ENCODE measurements around the gene DNPEP. TPM values are rescaled to one million over a fixed set of nuclear protein-coding genes. Genes with fewer than 3 reads are reported as not detected.

The DNPEP gene
- total RNA-seq, 1 experiment from 2014 or later = 60.9 TPM

DNA sequence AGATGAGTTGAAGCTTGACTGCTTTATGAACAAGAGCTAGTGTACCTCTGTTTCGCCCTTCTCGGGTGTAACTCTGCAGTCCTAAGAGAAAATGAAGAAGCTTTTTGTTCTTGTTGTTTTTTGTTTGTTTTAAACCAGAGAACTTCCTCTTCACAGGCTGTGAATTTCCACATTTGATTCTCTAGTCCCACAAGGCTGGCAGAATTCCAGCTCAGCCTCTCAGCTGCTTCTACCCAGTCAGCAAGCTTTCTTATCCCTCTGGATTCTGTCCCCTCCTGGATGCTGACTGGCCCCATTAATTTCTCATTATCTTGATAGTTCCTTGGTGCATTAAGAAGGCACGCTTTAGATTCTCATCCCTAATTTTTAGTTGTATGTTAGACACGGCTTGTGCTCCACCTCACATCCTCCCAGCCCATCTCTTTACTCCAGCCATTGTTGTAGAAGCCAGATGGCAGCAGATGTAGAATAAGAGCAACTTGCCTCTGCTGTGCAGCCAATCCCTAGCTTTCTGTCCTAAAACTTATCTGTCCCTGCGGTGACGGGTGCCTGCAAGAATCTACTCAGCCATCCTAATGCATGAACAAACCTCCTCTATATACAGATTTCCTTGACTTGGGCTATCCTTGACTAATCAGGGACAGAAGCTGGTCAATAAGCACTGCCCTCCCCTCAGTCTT is 42.8 kb downstream of the DNPEP start:
- H3K27ac Mint-ChIP-seq = no peak overlapping the region
- no peak overlapping the region for H2AFZ ChIP-seq (ENCODE audit: low read length)

More for the DNA sequence above, 42.8 kb downstream of the DNPEP start:
- H3K79me2 ChIP-seq (ENCODE audit: insufficient read depth, low read length) = no peaks in the 10 kb centered on the region
- no peak overlapping the region for H3K56ac ChIP-seq (ENCODE audit: insufficient read length, low read depth, low read length)
- peaks cover 46% of the 10 kb centered on the region for H3K27me3 Mint-ChIP-seq (ENCODE audit: low read depth)
- no peaks in the 10 kb centered on the region for H3K4me1 ChIP-seq (ENCODE audit: insufficient read depth, low read length)
- H2BK20ac ChIP-seq (ENCODE audit: low read depth, low read length, poor library complexity, severe bottlenecking) = no peak overlapping the region
- H2BK120ac ChIP-seq (ENCODE audit: low read depth, low read length, poor library complexity, severe bottlenecking) = no peak overlapping the region
- no peak overlapping the region for H2BK5ac ChIP-seq (ENCODE audit: insufficient read length, low read length)
- no peaks in the 10 kb centered on the region for H3K36me3 Mint-ChIP-seq (ENCODE audit: insufficient read depth in 1 of 3, low read depth in 3 of 3)
- no peak overlapping the region for H3K9ac ChIP-seq (ENCODE audit: extremely low read depth, insufficient read length, low read length)
- H3K79me1 ChIP-seq (ENCODE audit: insufficient read depth, low read depth, low read length, poor library complexity, severe bottlenecking) = no peaks in the 10 kb centered on the region
- TF ChIP-seq, protein P1, sequence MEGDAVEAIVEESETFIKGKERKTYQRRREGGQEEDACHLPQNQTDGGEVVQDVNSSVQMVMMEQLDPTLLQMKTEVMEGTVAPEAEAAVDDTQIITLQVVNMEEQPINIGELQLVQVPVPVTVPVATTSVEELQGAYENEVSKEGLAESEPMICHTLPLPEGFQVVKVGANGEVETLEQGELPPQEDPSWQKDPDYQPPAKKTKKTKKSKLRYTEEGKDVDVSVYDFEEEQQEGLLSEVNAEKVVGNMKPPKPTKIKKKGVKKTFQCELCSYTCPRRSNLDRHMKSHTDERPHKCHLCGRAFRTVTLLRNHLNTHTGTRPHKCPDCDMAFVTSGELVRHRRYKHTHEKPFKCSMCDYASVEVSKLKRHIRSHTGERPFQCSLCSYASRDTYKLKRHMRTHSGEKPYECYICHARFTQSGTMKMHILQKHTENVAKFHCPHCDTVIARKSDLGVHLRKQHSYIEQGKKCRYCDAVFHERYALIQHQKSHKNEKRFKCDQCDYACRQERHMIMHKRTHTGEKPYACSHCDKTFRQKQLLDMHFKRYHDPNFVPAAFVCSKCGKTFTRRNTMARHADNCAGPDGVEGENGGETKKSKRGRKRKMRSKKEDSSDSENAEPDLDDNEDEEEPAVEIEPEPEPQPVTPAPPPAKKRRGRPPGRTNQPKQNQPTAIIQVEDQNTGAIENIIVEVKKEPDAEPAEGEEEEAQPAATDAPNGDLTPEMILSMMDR (conservative IDR thresholded peaks at IDR 0.05) = no peak
- no peak overlapping the region for H4K5ac ChIP-seq (ENCODE audit: insufficient read length, low read depth, low read length)
- H3K27ac ChIP-seq (ENCODE audit: insufficient read length, low read depth, low read length) = no peak overlapping the region
- H4K20me1 ChIP-seq (ENCODE audit: control insufficient read depth, insufficient read depth, insufficient read length) = no peaks in the 10 kb centered on the region
- no peak overlapping the region for H3K23ac ChIP-seq (ENCODE audit: insufficient read length, low read depth, low read length)
- H2AK5ac ChIP-seq (ENCODE audit: insufficient read length, low read length) = no peak overlapping the region
- no peak overlapping the region for H3K18ac ChIP-seq (ENCODE audit: insufficient read length, low read depth, low read length)
- H4K8ac ChIP-seq (replicated peaks; ENCODE audit: insufficient read length, low read depth, low read length) = no peak overlapping the region
- no peak overlapping the region for H3K14ac ChIP-seq (ENCODE audit: insufficient read depth, low read length)
- no peaks in the 10 kb centered on the region for H3K23me2 ChIP-seq (ENCODE audit: insufficient read length, low read depth, low read length, poor library complexity, severe bottlenecking)
- H3K27me3 ChIP-seq (ENCODE audit: insufficient read depth, low read length) = no peaks in the 10 kb centered on the region
- no peak overlapping the region for H2BK12ac ChIP-seq (ENCODE audit: insufficient read length, low read depth, low read length)
- H2BK15ac ChIP-seq (ENCODE audit: low read depth, low read length) = no peak overlapping the region
- no peak overlapping the region for H3T11ph ChIP-seq (ENCODE audit: low read length)
- no peak overlapping the region for H4K91ac ChIP-seq (ENCODE audit: insufficient read length, low read depth, low read length)
- no peaks in the 10 kb centered on the region for H3K4me1 Mint-ChIP-seq
- no peak overlapping the region for H3K4ac ChIP-seq (ENCODE audit: low read depth, low read length)
- H3K4me3 Mint-ChIP-seq = no peak overlapping the region
- no peaks in the 10 kb centered on the region for H3K9me3 Mint-ChIP-seq
- H3K4me2 ChIP-seq (ENCODE audit: insufficient read depth, insufficient read length, low read length) = no peak overlapping the region
- WGBS (ENCODE audit: extremely low coverage, insufficient read length, low lambda C conversion rate) = no CpG with 5 or more reads among the region's 6 CpGs
- no peak for DNase-seq
- no peaks in the 10 kb centered on the region for H3K9me3 ChIP-seq (ENCODE audit: control insufficient read depth, low read depth, low read length)
